ENCODE measurements around the gene EPB41L4A.

EPB41L4A gene

GRCh38 chr5:112200131-112200530 lies 218.9 kb downstream of the EPB41L4A start:
- DNase-seq, result no peak

- DNase-seq, result no peak
These were observed 222.5 kb downstream of the EPB41L4A start for GRCh38 chr5:112196584-112196983.

GRCh38 chr5:112195924-112196323 lies 223.2 kb downstream of the EPB41L4A start:
- DNase-seq, result no peak

DNA sequence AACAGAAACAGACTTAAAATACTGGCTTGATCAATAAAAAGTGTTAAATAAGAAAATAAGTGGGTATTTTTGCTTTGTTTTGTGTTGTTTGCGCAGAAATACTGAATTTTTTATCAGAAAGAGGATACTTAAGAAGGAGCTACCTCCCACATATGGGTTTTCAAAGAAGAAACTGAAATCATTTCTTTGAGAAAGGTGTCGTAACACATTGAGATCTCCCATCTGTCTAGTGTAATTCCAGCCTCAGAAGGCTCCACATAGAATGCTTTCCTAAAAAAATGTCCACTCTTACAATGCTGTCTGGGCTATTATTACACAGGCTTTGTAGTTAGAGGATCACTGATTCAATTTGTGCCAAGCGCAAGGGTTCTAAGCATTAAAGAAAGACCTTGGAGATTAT lies 226.2 kb downstream of the EPB41L4A start:
- DNase-seq, result no peak

GRCh38 chr5:112192072-112192471 lies 227.0 kb downstream of the EPB41L4A start:
- no peak for DNase-seq

GRCh38 chr5:112189391-112189790 lies 229.7 kb downstream of the EPB41L4A start:
- no peak for DNase-seq

DNA sequence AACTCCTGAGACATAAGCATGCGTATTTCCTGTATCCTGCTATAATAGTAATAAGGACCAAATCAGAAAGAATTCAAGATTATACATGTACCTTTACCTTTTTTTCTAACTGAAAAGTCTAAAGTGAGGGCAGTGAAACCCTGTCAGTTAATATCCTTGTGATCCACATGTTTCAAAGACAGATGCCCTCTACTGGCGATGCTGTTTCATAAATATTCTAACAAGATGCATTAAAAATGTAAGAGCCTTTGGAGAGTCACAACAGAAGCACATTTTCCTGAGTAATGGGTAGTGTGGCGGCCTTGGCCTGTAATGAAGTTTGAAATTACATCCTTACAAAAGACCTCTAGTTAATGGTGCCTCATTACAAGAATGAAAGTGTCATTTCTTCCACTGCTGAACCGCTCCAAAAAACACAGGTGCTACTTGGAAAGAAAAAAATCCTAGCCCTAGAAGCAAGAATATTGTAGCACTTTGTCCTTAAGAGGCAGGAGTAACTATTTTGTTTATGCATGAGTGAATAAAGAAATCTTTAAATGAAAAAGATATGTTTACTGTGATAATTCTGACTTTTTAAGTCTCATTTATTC lies 232.6 kb downstream of the EPB41L4A start:
- peak; percentile 30 for DNase-seq

- no peak for DNase-seq
These were observed 235.2 kb downstream of the EPB41L4A start for GRCh38 chr5:112183874-112184273.

DNA sequence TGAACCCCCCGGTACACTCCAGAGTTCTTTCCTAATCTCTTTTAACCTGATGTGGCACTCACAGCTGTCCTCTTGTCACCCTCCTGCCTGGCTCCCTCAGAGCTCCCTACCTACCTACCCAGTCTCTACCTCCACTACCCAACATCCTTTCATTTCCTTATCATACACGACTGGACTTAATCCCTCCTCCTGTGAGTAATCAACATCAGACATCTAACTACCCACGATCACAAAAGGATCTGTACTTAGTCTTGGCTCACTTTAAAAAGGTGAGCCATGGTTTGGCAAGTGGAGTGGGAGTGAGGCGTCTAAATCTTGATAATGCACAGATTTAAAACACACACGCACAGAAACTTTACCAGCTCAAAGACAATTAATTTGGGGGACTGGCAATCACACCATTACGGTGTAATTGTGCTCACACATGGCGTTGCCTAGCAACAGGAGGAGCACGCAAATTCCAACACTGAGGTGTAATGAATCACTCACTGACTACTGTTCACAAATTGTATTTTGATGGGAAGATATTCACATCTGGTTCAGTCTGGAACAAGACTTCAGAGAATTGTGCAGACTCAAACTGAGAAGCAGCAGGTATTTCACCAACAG lies 235.9 kb downstream of the EPB41L4A start:
- no peak for DNase-seq

- DNase-seq, result no peak
These were observed 239.8 kb downstream of the EPB41L4A start for GRCh38 chr5:112179290-112179689.

GRCh38 chr5:112174959-112175594 lies 244.0 kb downstream of the EPB41L4A start:
- peak; percentile 63 for DNase-seq

DNA sequence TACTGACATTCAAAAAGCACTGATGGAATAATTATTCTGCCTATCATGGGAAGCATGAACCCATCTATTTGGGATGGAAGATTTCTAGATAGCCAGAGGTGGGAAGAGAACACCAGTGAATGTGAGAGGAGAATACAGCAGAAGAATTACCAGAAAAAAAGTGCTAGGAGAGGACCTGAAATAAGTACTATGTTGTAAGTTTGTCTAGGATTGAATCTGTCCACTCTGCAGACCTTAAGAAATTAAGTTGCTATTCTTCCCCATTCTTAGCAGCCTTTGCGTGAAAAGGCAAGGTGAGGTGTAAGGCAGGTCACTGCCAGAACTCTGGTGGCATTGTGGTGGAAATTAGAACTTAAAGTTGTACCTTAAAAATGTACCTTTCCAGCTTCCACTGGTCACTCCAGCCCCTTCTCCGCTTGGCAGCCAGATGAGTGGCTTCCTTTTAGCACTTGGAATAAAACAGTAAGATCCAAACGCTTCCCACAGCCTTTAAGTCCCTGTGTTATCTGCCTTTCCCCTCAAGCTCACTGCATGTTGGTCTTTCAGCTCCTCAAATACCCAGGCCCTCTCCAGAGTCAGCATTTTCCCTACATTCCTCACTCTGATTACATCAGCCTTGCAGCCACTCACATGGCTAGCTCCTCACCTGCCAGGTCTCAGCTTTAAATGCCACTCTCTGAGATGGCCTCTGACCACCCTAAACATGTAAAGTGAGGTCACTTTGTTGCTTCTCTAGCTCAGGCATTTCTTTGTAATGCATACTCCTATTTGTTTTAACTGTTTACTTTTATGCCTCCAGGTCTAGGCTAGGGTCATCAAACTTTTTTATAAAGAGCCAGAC lies 253.0 kb downstream of the EPB41L4A start:
- no peak for DNase-seq

DNA sequence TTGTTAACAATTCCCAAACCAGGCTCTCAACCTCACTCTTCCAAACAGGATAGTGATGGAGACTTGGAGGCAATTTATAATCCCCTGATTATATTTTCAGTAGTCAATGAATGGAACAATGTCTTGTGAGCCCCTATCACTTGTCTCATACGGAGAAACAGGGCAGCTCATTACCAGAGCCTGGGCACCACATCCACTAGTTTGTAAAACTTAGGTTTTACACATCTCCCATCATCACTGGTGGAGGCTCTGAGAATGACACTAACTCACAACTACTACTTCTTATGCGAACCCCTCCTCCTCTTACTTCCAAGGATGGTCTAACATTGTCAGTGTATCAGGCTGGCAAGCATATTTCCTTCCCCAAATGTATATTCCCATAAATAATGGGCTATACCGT lies 253.7 kb downstream of the EPB41L4A start:
- DNase-seq, result no peak

DNA sequence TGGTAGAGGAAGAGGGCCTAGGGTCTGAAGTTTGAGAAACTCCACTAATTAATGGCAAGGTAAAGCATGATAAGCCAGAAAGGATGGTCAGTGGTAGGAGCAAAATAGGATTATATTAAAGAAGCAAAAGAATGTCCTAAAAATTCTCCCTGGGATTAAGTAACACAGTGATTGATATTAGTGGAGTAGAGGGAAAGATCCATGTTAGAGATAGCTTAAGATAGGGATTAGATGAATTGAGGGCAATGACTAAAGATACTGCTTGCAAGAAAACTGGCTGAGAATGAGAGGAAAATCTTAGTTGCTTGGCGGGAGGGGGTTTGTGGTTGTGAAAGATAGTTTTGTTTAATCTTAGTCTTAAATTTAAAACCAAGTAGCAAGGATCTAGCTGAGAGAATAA lies 255.6 kb downstream of the EPB41L4A start:
- no peak for DNase-seq

- no peak for DNase-seq
These were observed 257.7 kb downstream of the EPB41L4A start for GRCh38 chr5:112161392-112161748.

DNA sequence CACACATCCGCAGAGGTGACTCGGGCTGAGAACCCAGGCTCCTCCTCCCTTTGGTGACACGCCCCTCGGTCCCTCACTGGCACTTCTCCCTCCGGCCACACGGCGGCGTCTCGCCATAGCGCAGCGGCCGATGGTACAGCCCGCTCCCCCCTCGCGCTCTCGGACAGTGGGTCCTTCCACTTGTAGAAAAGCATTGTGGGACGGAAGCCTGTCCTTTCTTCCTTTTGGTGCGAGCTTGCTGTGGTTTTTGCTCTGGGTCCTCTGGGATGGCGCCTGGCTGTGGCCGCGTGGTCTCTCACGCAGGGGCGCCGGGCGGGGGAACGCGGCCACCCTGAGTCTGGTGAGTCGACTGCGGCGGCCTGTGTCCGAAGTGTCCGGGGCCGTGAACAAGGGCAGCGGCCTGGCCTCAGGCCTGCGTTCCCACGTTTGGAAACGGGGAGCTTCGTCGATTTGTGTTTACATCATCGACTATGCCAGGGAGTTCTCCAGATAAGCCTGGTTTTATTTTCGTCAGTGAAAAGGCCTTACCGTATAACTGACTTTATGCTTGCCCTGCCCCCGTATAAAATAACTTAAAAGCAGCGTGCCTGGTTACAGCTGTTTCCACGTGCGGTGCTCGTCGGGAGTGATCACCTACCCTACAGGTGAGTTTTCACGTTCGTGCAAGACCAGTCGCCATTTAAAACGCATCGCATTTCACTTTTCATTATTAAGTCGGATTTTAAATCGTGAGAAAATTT lies 258.3 kb downstream of the EPB41L4A start:
- DNase-seq, result peak; percentile 93

DNA sequence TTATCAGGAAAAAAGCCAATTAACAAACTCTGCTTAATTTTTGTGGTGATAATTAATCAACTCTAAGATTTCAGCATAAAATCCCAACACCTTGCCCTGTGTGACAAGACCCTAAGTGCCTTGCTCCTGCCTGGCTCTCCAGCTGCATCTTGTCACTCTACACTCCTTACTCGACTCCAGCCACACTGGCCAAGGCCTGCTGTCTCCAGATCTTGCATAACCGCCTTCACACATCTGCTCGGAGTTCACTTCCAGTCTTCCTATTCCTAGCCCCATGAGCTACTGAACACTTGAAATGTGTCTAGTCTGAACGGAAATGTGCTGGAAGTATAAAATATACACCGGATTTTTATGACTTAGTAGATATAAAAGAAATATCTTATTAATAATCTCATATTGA lies 259.6 kb downstream of the EPB41L4A start:
- no peak for DNase-seq

- no peak for DNase-seq
These were observed 262.9 kb downstream of the EPB41L4A start for GRCh38 chr5:112156211-112156610.

- DNase-seq, result peak; percentile 41
These were observed 264.0 kb downstream of the EPB41L4A start for GRCh38 chr5:112154940-112155686.

DNA sequence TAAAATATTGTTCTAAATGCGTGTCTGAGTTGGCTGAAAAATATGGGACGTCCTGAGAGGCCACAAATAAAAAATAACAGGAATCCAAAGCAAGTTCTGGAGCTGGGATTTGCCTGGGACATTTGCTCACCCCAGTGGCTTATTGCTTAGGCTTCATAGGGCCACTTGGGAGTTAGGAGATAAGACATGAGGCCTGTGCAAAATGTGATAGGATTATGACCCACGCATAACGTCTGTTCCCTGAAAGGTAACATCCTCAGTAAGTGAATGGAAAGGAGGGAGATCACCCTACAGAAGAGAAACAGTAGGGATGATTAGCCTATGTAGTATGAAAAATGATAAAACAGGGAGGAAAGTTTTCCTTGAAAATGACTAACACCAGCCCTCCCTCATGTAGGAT lies 269.4 kb downstream of the EPB41L4A start:
- no peak for DNase-seq

DNA sequence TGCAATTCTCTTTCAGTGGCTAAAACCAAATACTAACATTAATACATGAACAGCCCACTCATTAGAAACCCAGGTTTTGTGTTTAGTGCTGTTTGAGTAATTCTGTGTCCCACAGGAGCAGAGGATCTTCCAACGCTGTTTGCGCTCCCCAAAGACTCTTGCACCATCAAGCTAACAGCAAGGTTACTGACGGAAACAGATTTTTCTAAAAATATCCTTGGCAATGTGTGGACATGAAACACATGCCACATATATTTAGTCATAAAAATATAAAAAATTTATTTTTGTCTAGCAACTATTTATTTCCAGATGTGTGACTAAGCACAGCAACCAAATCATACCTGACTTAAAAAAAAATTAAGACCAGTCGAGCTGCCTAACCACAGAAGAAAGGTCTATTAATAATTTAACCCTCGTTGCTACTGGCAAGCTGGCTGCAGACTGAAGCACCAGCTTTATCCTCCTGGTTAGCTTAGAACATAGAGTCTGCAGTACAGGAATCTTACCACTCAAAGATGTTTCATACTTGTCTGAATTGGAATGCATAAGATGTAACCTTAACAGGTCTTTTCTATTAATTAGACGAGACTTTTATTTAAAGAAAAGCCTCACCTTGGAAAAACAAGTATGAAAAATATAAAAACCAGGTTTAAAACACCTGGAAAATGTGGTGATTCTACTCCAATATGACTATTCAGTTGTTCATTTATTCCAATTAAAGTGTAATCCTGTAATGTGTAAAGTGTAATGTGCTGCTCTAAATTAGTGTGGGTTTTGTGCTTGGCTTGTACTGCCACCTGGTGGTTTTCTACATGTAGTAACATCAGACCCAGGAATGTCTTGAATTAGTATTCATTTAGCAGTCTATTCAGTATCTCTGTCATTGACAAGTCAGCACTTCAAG lies 272.5 kb downstream of the EPB41L4A start:
- peak; percentile 62 for DNase-seq

Data from activated CD4-positive, alpha-beta T cell treated with anti-CD3 and anti-CD28 coated beads, Interleukin-2, amount 50 U/mL, for 16 hours (primary cell).